Activated CD4-positive, alpha-beta memory T cell treated with anti-CD3 and anti-CD28 coated beads for 36 hours (primary cell): Measurements from ENCODE around the gene ACD. TPM values are rescaled to one million over a fixed set of nuclear protein-coding genes. Genes with fewer than 3 reads are reported as not detected.

Experiments used
- CTCF ChIA-PET: fragments of 350-600 bp; sonication (Branson Sonifier 250); formaldehyde crosslinking; loops from one replicate; lab custom pipeline; 2021; ENCODE audit warnings: antibody characterized with exemption, inconsistent platforms; lab: Charles Lee
- POLR2A ChIA-PET: fragments of 350-600 bp; sonication (Branson Sonifier 250); formaldehyde crosslinking; loops from one replicate; lab custom pipeline; 2021; ENCODE audit warnings: antibody characterized with exemption; lab: Charles Lee
- DNase-seq: peaks from one replicate; pipeline ENCODE4 v3.0.0-alpha.2; 2020
- H3K27ac Mint-ChIP-seq: one replicate; pipeline ENCODE4 v1.8.0; 2021; ENCODE audit warnings: mixed read lengths
- H3K27me3 Mint-ChIP-seq: one replicate; pipeline ENCODE4 v1.8.0; 2021; ENCODE audit warnings: mixed read lengths
- H3K36me3 Mint-ChIP-seq: one replicate; pipeline ENCODE4 v1.8.0; 2021; ENCODE audit warnings: mixed read lengths
- H3K4me1 Mint-ChIP-seq: one replicate; pipeline ENCODE4 v1.8.0; 2021; ENCODE audit warnings: low read depth, mixed read lengths
- H3K4me3 Mint-ChIP-seq: one replicate; pipeline ENCODE4 v1.8.0; 2021; ENCODE audit warnings: mild to moderate bottlenecking, mixed read lengths
- H3K9me3 Mint-ChIP-seq: one replicate; pipeline ENCODE4 v1.8.0; 2021; ENCODE audit warnings: mixed read lengths
- intact Hi-C: fragments of 100-400 bp; cut with micrococcal nuclease; formaldehyde crosslinking; loops from one replicate; pipeline ENCODE4 v1.15.1; 2023
- total RNA-seq, 2 experiments: library from RNA; stranded (reverse); gene quantifications; one replicate each; pipeline ENCODE4 v1.2.3, GENCODE V29; 2021

The ACD gene
- 10 to 100 TPM; 63.0 to 63.9 TPM for total RNA-seq

GRCh38 chr16:67659675-67660563 is at the start of gene ACD:
ACD (minus strand) TSS chr16:67660260; CDS start chr16:67660220, 40 bp downstream.
- Mint-ChIP-seq H3K36me3 (peaks cover 17% of the 10 kb centered on the region), H3K4me1 (peaks cover 24% of the 10 kb centered on the region), H3K9me3 (no peaks in the 10 kb centered on the region), H3K4me3 (peak within 1 kb of the TSS; percentile 86), H3K27ac (peak within 1 kb of the TSS; percentile 87), H3K27me3 (no peaks in the 10 kb centered on the region)
- POLR2A ChIA-PET: interaction anchor here (0.7 to 4.7 kb wide), 12 partner anchors 9 to 179 kb away, joined by 3 to 32 read pairs (median 4); partner anchors contain the start of genes ATP6V0D1, CARMIL2 and CTCF
- peak; percentile 95 for DNase-seq
- CTCF ChIA-PET: interaction anchor here (1.0 to 5.8 kb wide), 5 partner anchors 8 to 138 kb away, joined by 4 to 64 read pairs (median 23); partner anchors contain the start of gene CARMIL2
- intact Hi-C loops: loop anchor here (1.0 to 10.0 kb wide), 7 partner anchors 98 to 1675 kb away; partner anchors contain the start of genes ATP6V0D1, CENPT, COG8 and CTCF

GRCh38 chr16:67709050-67709449 is 49.0 kb upstream of the ACD start:
- DNase-seq: no peak
- intact Hi-C loops: no loop called here
- ChIA-PET CTCF (interaction anchor here (0.9 to 1.7 kb wide), 2 partner anchors 10 to 37 kb away, joined by 3 to 5 read pairs; partner anchors contain the start of gene GFOD2), POLR2A (interaction anchor here (0.7 kb wide), 1 partner anchor 10 kb away, joined by 3 read pairs; the partner anchor contains the start of gene GFOD2)
- peaks cover 1% of the 10 kb centered on the region for H3K36me3 Mint-ChIP-seq
- no peaks in the 10 kb centered on the region for H3K27me3 Mint-ChIP-seq
- H3K4me3 Mint-ChIP-seq: no peak overlapping the region
- no peak overlapping the region for H3K27ac Mint-ChIP-seq
- H3K4me1 Mint-ChIP-seq: peaks cover 16% of the 10 kb centered on the region
- H3K9me3 Mint-ChIP-seq: no peaks in the 10 kb centered on the region

- CTCF ChIA-PET: interaction anchor here (0.9 to 1.7 kb wide), 2 partner anchors 11 to 36 kb away, joined by 3 to 5 read pairs; partner anchors contain the start of gene GFOD2
- H3K27ac Mint-ChIP-seq: no peak overlapping the region
Measured at GRCh38 chr16:67708368-67708771, 48.3 kb upstream of the ACD start.

GRCh38 chr16:67707790-67708189 is 47.7 kb upstream of the ACD start:
- H3K27ac Mint-ChIP-seq: no peak overlapping the region
- H3K9me3 Mint-ChIP-seq: no peaks in the 10 kb centered on the region
- H3K4me1 Mint-ChIP-seq: peaks cover 21% of the 10 kb centered on the region
- no peak overlapping the region for H3K4me3 Mint-ChIP-seq
- no peaks in the 10 kb centered on the region for H3K36me3 Mint-ChIP-seq
- intact Hi-C loops: no loop called here
- no peaks in the 10 kb centered on the region for H3K27me3 Mint-ChIP-seq
- ChIA-PET CTCF (interaction anchor here (1.7 kb wide), 1 partner anchor 35 kb away, joined by 5 read pairs; no protein-coding TSS in a partner anchor), POLR2A (interaction anchor here (0.5 kb wide), 1 partner anchor 69 kb away, joined by 4 read pairs; no protein-coding TSS in a partner anchor)
- no peak for DNase-seq

More at GRCh38 chr16:67708368-67708771, 48.3 kb upstream of the ACD start:
- POLR2A ChIA-PET: no interaction called here
- H3K4me3 Mint-ChIP-seq: no peak overlapping the region
- no peaks in the 10 kb centered on the region for H3K27me3 Mint-ChIP-seq
- no peaks in the 10 kb centered on the region for H3K36me3 Mint-ChIP-seq
- H3K9me3 Mint-ChIP-seq: no peaks in the 10 kb centered on the region
- peaks cover 20% of the 10 kb centered on the region for H3K4me1 Mint-ChIP-seq
- no peak for DNase-seq
- intact Hi-C loops: no loop called here

DNA sequence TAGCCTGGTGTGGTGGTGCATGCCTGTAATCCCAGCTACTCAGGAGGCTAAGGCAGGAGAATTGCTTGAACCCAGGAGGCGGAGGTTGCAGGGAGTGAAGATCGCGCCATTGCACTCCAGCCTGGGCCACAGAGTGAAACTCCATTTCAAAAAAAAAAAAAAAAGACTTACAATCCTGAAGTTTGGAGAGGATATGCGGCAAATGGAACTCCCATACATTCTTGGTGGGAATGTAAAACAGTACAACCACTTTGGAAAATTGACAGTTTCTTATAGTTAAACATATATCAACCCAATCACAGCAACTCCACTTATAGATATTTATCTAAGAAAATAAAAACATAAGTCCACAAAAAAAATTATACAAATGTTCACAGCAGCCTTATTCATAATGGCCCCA is 47.1 kb upstream of the ACD start:
- CTCF ChIA-PET: no interaction called here
- Mint-ChIP-seq H3K27ac (no peak overlapping the region), H3K36me3 (no peaks in the 10 kb centered on the region), H3K4me1 (peaks cover 23% of the 10 kb centered on the region), H3K4me3 (no peak overlapping the region), H3K27me3 (no peaks in the 10 kb centered on the region), H3K9me3 (no peaks in the 10 kb centered on the region)
- POLR2A ChIA-PET: no interaction called here
- no peak for DNase-seq
- intact Hi-C loops: no loop called here

DNA sequence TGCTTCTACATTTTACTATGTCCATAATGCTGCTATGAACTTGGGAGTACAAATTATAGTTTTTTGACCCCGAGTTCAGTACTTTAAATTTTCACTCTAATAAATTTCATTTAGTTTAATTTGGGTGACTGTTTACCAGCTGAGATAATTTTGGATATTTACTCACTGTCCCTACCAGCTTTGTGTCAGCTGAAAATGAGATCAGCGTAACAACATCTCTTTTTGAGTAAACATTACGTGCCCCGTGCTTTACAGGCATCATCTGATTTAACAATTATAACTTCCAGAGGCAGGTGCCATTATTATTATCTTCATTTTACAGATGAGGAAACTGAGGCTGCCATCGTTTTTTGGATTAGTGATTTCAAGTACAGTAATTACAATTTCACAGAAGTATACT is 44.0 kb upstream of the ACD start:
- no peaks in the 10 kb centered on the region for H3K9me3 Mint-ChIP-seq
- no peaks in the 10 kb centered on the region for H3K36me3 Mint-ChIP-seq
- no peak for DNase-seq
- H3K4me1 Mint-ChIP-seq: peaks cover 23% of the 10 kb centered on the region
- CTCF ChIA-PET: no interaction called here
- POLR2A ChIA-PET: no interaction called here
- H3K4me3 Mint-ChIP-seq: no peak overlapping the region
- no peaks in the 10 kb centered on the region for H3K27me3 Mint-ChIP-seq
- H3K27ac Mint-ChIP-seq: peak overlapping the region; percentile 78
- intact Hi-C loops: no loop called here

GRCh38 chr16:67703626-67704025 is 43.6 kb upstream of the ACD start:
- Mint-ChIP-seq H3K4me3 (no peak overlapping the region), H3K4me1 (peaks cover 23% of the 10 kb centered on the region), H3K27me3 (no peaks in the 10 kb centered on the region), H3K9me3 (no peaks in the 10 kb centered on the region), H3K27ac (peak overlapping the region; percentile 78), H3K36me3 (peaks cover 1% of the 10 kb centered on the region)
- peak; percentile 46 for DNase-seq
- CTCF ChIA-PET: no interaction called here
- POLR2A ChIA-PET: no interaction called here
- intact Hi-C loops: no loop called here

DNA sequence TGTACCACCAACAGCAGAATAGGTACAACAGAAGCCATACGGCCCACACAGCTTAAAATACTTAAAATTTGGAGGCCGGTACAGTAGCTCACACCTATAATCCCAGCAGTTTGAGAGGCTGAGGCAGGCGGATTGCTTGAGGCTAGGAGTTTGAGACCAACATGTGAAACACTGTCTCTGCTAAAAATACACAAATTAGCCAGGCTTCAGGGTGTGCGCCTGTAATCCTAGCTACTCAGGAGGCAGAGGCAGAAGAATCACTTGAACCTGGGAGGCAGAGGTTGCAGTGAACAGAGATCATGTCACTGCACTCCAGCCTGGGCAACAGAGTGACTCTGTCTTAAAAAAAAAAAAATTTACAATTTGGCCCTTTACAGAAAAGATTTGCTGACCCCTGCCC is 42.1 kb upstream of the ACD start:
- Mint-ChIP-seq H3K4me1 (peaks cover 23% of the 10 kb centered on the region), H3K36me3 (peaks cover 2% of the 10 kb centered on the region), H3K27ac (no peak overlapping the region), H3K4me3 (no peak overlapping the region), H3K9me3 (no peaks in the 10 kb centered on the region), H3K27me3 (no peaks in the 10 kb centered on the region)
- ChIA-PET CTCF (no interaction called here), POLR2A (no interaction called here)
- intact Hi-C loops: no loop called here
- DNase-seq: no peak

DNA sequence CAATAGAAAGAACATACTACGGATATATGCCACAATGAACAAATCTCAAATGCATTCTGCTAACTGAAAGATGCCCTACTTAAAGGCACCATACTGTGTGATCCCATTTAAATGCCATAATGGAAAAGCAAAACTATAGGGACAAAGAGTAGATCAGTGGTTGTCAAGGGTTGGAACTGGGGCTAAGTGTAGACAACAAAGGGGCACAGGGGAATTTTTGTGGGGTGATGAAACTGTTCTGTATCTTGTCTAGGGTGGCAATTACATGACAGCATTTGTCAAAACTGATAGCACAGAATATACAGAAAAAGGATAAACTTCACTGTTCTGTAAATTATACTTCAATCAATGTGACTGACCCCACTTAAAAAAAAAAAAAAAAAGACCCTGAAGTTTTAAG is 41.4 kb upstream of the ACD start:
- Mint-ChIP-seq H3K4me1 (peaks cover 23% of the 10 kb centered on the region), H3K36me3 (peaks cover 2% of the 10 kb centered on the region), H3K27me3 (no peaks in the 10 kb centered on the region), H3K9me3 (no peaks in the 10 kb centered on the region), H3K27ac (no peak overlapping the region), H3K4me3 (no peak overlapping the region)
- ChIA-PET CTCF (no interaction called here), POLR2A (no interaction called here)
- intact Hi-C loops: no loop called here
- DNase-seq: no peak

DNA sequence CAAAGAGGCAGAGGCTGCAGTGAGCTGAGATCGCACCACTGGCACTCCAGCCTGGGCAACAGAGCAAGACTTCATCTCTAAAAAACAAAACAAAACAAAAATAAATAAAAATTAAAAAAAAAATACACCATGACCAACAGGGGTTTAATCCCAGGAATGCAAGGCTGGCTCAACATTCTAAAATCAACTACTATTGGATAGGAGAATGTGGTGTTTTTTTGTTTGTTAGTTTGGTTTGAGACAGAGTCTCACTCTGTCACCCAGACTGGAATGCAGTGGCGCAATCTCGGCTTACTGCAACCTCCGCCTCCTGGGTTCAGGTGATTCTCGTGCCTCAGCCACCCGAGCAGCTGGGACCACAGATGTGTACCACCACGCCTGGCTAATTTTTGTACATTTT is 39.2 kb upstream of the ACD start:
- no peak overlapping the region for H3K4me3 Mint-ChIP-seq
- intact Hi-C loops: no loop called here
- no peak overlapping the region for H3K27ac Mint-ChIP-seq
- ChIA-PET CTCF (no interaction called here), POLR2A (no interaction called here)
- peaks cover 2% of the 10 kb centered on the region for H3K36me3 Mint-ChIP-seq
- no peaks in the 10 kb centered on the region for H3K27me3 Mint-ChIP-seq
- H3K9me3 Mint-ChIP-seq: no peaks in the 10 kb centered on the region
- peaks cover 15% of the 10 kb centered on the region for H3K4me1 Mint-ChIP-seq
- DNase-seq: no peak

- H3K36me3 Mint-ChIP-seq: peaks cover 2% of the 10 kb centered on the region
- no peak for DNase-seq
- H3K27me3 Mint-ChIP-seq: no peaks in the 10 kb centered on the region
- H3K4me3 Mint-ChIP-seq: no peak overlapping the region
- no peak overlapping the region for H3K27ac Mint-ChIP-seq
- POLR2A ChIA-PET: no interaction called here
- H3K4me1 Mint-ChIP-seq: peaks cover 2% of the 10 kb centered on the region
- intact Hi-C loops: no loop called here
- H3K9me3 Mint-ChIP-seq: no peaks in the 10 kb centered on the region
- CTCF ChIA-PET: no interaction called here
Measured at GRCh38 chr16:67697422-67698185, 37.5 kb upstream of the ACD start.

- H3K27ac Mint-ChIP-seq: no peak overlapping the region
- H3K27me3 Mint-ChIP-seq: no peaks in the 10 kb centered on the region
- no peak for DNase-seq
- POLR2A ChIA-PET: no interaction called here
- no peaks in the 10 kb centered on the region for H3K9me3 Mint-ChIP-seq
- no peak overlapping the region for H3K4me3 Mint-ChIP-seq
- H3K36me3 Mint-ChIP-seq: peaks cover 2% of the 10 kb centered on the region
- intact Hi-C loops: no loop called here
- CTCF ChIA-PET: no interaction called here
- no peaks in the 10 kb centered on the region for H3K4me1 Mint-ChIP-seq
Measured at GRCh38 chr16:67694611-67695010, 34.6 kb upstream of the ACD start.
